Left colon (tissue), 2 donors: ENCODE results near the gene BCO1. TPM values are rescaled to one million over a fixed set of nuclear protein-coding genes. Genes with fewer than 3 reads are reported as not detected.

Experiments used
- total RNA-seq, 2 donors: library from RNA; stranded (reverse); fragmentation: NEBNext Ultra II Directional; extraction: Animal tissue kit (Norgen Biotek cat#: 25700); gene quantifications; one replicate each; pipeline ENCODE4 v1.2.1, GENCODE V29; 2021
- donor health status: DM: no; HTN: no; CAD: no.
- donor health status: DM: yes; HTN: yes; CAD: no.

Gene BCO1
- total RNA-seq, 2 donors from 2014 or later: 4.0 to 5.1 TPM

Other genes with a start within 250 kb of the BCO1 start
- gene CMC2, start 231.8 kb upstream of the BCO1 start, total RNA-seq: 10 to 100 TPM; 50.6 to 53.6 TPM
- gene CENPN, start 231.5 kb upstream of the BCO1 start, total RNA-seq: 1 to 10 TPM; 7.7 to 9.7 TPM
- 10 to 100 TPM; 25.5 to 34.4 TPM for gene ATMIN, start 202.8 kb upstream of the BCO1 start, total RNA-seq
- gene C16orf46, start 161.5 kb upstream of the BCO1 start, total RNA-seq: under 1 TPM; 0.58 to 0.75 TPM
- 10 to 100 TPM; 10.2 to 14.7 TPM for gene GCSH, start 142.3 kb upstream of the BCO1 start, total RNA-seq
- 10 to 100 TPM; 16.7 to 18.3 TPM for gene GAN, start 76.3 kb downstream of the BCO1 start, total RNA-seq
- 10 to 100 TPM; 81.8 to 84.5 TPM for gene CMIP, start 206.1 kb downstream of the BCO1 start, total RNA-seq